HG03097 (cell line): ENCODE results near the gene RMI1.

Experiments
- ATAC-seq: cut with Tn5 transposase; IDR thresholded peaks from one replicate; pipeline ENCODE4 v1.9.1; 2021; ENCODE audit not compliant: unreplicated experiment, low FRiP score

The RMI1 gene

GRCh38 chr9:83966209-83966582, 14.4 kb upstream of the RMI1 start:
- no peak for ATAC-seq

DNA sequence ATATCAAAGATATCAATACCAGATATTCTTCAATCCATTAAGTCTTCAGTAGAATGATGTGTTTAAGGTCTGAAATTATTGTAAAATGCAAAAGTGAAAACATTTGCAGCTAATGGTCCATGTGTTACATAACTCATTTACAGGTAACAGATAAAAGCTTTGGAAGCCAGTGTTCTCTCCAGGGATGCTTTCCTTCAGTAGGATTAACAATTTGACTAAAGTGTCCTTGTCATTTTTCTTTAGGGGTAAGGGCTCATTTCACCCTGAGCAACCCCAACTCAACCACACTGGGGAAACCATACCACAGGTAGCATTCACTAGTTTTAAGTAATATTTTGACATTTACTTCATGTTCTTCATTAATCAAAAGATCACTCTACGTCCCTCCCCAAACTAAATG, 13.5 kb upstream of the RMI1 start:
- no peak for ATAC-seq

- no peak for ATAC-seq
Observed at GRCh38 chr9:83969602-83970001, 11.0 kb upstream of the RMI1 start.

- no peak for ATAC-seq
Observed at GRCh38 chr9:83971485-83971884, 9.1 kb upstream of the RMI1 start.

- no peak for ATAC-seq
Observed at GRCh38 chr9:83972286-83972685, 8.3 kb upstream of the RMI1 start.

- ATAC-seq = no peak
Observed at GRCh38 chr9:83975300-83975699, 5.3 kb upstream of the RMI1 start.

DNA sequence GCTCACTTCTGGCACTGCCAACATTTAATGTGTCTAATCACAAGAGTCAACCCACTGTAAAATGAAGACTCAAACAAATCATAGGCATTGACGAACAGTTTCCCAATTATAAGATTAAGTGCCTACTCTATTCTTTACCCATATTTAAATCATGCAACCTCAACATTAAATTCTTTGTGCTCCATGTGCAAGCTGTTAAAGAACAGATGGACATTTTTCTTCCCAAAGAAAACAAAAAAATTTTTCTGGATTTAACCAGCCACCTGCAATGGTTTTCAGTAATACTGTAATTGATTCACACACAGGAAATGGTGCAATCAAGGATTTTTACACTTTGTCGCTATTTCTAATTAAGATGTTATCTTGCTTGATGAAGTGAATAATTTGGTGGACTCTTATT, 4.2 kb upstream of the RMI1 start:
- no peak for ATAC-seq

DNA sequence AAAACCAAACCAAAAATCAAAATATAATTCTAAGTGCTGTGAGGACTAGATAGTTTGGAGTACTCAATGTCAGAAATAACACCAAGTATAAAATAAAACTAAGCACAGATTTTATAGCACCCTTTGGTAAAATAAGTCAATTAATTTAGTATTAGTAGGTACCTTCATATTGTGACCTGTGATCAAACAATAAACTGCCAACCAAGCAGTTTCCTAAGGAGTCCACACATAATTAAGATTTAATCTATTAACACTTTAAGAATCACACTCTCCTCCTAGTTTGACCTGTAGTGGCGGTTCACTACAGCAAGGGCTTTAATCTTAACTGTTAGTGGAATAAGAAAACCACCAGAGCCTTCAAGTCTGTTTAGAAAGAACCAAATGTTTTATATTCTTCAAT, 3.4 kb upstream of the RMI1 start:
- ATAC-seq = no peak

DNA sequence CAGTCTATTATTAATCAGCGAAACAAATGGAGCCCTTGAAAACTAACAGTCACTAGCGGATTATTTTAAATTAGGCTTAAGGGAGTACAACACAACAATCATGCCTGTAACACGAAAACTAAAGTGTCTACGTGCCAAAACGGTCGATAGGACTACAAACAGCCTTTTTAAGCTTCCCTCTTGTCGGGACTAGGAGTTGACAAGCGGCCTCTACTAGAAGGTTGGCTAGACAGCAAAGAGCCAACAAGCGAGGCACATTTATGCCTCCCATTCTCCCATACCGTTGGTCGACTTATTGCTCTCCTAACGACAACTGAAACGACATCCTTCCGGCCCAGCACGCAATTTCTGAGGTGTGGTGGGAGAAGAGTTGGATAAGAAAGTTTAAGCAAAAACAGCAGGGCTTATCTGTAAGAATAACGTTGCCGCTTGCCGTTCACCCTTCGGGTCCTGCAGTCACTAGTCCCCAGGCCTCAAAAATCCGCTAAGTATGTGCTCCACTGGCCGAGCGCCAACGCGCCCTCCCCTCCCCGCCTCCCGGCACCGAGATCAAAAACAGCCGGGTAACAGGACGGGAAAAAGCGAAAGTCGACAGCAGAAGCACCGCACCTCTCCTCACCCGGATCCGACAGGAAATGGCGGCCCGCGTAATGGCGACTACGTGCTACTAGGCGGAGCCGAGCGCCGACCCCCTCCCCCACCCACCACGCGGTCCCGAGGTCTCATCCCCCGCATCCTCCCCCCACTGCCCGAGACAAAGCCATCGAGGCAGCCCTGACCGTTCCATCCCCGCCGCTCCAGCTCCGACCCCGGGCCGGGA, 1.4 kb upstream of the RMI1 start:
- ATAC-seq = peak; percentile 23

DNA sequence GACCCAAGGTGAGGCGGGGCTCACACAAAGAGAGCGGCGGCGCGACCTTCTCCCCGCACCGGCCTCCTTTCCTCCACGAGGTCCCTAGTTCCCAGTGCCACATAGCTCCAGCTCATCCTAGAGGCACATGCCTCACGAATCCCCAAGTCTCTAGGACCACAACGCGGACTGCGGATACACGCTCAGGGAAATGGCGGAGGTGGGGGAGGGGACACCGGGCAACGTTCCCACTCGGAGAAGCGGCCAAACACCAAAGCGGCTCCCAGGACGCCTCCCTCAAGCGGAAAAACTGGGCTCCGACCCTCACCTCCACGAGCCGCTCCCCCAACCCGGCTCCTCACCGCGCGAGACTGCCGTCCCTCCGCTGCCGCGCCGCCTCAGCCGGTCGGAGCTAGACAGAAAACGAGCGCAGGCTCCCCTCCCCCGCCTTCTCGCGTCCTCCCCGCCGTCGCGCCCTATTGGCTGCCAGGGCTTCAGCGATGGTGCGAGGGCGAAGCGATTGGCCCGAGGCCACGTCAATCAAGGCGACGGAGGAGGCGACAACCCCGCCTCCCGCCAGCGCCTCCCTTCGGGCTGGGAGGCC, 702 bp upstream of the RMI1 start, which contains the start of gene HNRNPK:
TSS of gene HNRNPK (minus strand) at position 404 of the 583 bp plus-strand sequence. CDS start 1,963 bp downstream, outside the sequence.
- ATAC-seq = peak; percentile 83

- no peak for ATAC-seq
Observed at GRCh38 chr9:83981126-83981871, 694 bp downstream of the RMI1 start.

DNA sequence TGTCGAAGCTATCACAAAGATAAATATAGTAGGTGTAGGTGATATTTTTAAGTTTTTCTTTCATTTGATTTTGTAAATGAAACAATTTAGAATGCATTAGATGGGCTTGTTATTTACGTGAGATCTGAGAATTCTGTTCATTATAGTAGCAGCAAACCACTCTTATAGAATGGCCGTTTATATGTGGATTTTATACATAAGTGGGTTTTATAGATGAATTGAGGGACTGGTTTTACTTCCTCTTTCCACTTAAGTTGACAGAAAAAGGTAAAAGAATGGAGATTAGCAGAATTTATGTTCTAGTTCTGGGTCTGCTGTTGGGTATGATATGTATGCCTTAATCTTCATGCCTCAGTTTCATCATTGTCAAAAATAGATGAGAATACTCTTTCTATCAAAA, 5.6 kb downstream of the RMI1 start:
- ATAC-seq = no peak

- ATAC-seq = no peak
Observed at GRCh38 chr9:83986765-83987401, 6.3 kb downstream of the RMI1 start.

GRCh38 chr9:83987402-83987791, 6.8 kb downstream of the RMI1 start:
- ATAC-seq = no peak

DNA sequence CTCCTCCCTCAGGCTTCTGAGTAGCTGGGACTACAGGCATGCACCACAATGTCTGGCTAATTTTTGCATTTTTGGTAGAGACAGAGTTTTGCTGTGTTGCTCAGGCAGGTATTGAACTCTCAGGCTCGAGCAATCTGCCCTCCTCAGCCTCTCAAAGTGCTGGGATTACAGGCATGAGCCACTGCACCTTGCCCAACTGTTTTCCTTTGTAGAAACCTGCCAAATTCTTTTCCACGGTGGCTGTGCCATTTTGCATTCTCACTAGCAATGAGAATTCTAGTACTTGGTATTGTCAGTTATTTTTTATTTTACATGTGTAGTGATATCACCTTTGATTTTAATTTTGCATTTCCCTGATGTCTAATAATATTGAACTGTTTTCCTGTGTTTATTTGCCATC, 7.8 kb downstream of the RMI1 start:
- ATAC-seq = no peak

DNA sequence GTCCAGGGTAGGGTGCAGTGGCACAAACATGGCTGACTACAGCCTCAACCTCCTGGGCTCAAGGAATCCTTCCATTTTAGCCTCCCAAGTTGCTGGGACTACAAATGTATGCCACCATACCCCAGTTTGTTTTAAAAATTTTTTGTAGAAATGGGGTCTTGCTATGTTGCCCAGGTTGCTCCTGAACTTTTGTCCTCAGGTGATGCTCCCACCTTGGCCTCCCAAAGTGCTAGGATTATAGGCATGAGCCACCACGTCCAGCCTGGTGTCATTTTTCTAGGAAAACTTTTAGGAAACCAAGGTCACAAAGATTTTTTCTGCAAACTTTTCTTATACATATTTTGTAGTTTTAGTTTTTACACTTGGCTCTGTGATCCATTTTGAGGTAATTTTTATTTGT, 10.8 kb downstream of the RMI1 start:
- ATAC-seq = no peak

- ATAC-seq = no peak
Observed at GRCh38 chr9:83992407-83992806, 11.8 kb downstream of the RMI1 start.

GRCh38 chr9:83992901-83993300, 12.3 kb downstream of the RMI1 start:
- ATAC-seq = no peak

DNA sequence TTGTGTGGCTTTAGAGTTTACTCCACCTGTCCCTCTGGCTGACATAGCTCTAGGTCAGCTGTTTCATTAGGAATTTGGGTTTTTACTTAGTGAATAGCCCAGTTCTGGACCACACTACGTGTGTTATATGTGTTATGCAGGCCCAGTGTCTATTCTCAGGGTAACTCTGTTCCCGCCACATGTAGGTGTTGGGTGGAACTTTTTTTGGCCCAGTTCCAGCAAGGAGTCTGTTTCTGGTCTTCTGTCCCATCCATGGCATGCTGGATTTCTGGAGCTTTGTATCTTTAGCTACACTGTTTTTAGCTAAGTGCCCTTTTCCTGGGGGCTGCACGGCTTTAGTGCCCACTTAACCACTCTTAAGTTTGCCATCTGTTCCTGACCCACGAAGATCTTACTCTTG, 15.5 kb downstream of the RMI1 start:
- no peak for ATAC-seq

DNA sequence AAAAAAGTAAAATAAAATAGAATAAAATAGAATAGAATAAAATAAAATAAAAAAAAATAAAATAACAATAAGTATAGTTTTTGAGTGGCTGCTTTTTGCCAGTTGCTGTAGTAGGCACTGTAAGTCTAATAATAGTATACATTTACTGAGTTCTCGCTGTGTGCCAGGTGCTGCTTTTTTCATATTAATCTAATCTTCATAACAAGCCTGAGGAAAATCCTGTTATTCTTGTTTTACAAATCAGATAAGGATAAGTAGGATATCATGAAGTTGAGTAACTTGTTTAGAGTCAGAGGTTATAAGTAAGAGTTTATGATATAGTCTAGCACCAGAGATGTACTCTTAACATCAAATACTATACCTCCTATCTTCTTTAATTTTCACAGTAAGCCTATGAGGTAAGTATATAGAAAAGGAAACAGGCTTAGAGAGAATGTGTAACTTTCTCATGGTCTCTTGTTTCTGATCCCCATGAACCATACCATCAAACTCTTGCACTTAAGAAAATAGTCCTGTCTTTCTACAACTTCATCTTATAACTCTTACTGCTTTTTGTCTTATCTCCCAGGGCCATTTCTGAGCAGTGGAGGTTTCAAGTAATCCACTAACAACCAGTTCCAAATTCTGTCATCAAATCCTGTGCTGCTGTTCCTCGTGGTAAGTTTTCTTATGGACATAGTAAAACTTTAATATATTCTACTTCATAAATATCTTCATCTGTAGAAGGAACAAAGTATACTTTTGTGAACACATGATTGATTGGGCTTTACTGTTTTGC, 18.7 kb downstream of the RMI1 start:
- no peak for ATAC-seq
